CD4-positive, CD25-positive, alpha-beta regulatory T cell (primary cell): Measurements from ENCODE around the gene AAMP. TPM values are rescaled to one million over a fixed set of nuclear protein-coding genes. Genes with fewer than 3 reads are reported as not detected.

ENCODE experiments used
- ATAC-seq, 2 donors: fragments of 150-1000 bp; cut with Tn5 transposase; one replicate each; pipeline ENCODE4 v1.10.0; 2021; ENCODE audit warnings: low read depth in 2 of 2, moderate number of reproducible peaks in 2 of 2, moderate library complexity in 1 of 2
- DNase-seq, 3 donors: peaks; one replicate each; pipeline versions ENCODE4 v3.0.0 to v3.0.0-alpha.2; 2012 to 2022; ENCODE audit warnings: mixed read lengths in 1 of 3
- H3K27ac ChIP-seq: one replicate; pipeline ENCODE4 v1.7.0; 2013; ENCODE audit warnings: mild to moderate bottlenecking, low read length; ENCODE audit not compliant: insufficient read depth, poor library complexity, severe bottlenecking
- H3K27me3 ChIP-seq: one replicate; pipeline ENCODE4 v1.7.0; 2013; ENCODE audit warnings: low read length; ENCODE audit not compliant: control insufficient read depth, insufficient read depth
- H3K36me3 ChIP-seq: one replicate; pipeline ENCODE4 v1.7.0; 2013; ENCODE audit warnings: mild to moderate bottlenecking, low read length, moderate library complexity; ENCODE audit not compliant: control insufficient read depth, insufficient read depth
- H3K4me1 ChIP-seq: 2 replicates; pipeline ENCODE4 v1.7.0; 2013; ENCODE audit warnings: mild to moderate bottlenecking, low read length; ENCODE audit not compliant: insufficient read depth, control insufficient read depth, poor library complexity, severe bottlenecking
- H3K4me3 ChIP-seq: one replicate; pipeline ENCODE4 v1.7.0; 2013; ENCODE audit warnings: low read depth, mild to moderate bottlenecking, low read length, moderate library complexity
- H3K9me3 ChIP-seq, 2 experiments: 1 replicate in 1 of 2; 2 replicates in 1 of 2; pipeline ENCODE4 v1.7.0; 2013; ENCODE audit warnings: low read length in 2 of 2, mild to moderate bottlenecking in 1 of 2, moderate library complexity in 1 of 2; ENCODE audit not compliant: control insufficient read depth in 2 of 2
- H3K27ac Mint-ChIP-seq, 3 donors: one replicate each; pipeline ENCODE4 v1.8.0; 2020 to 2022; ENCODE audit warnings: mild to moderate bottlenecking in 3 of 3, mixed read lengths in 3 of 3, moderate library complexity in 2 of 3
- H3K27me3 Mint-ChIP-seq: one replicate; pipeline ENCODE4 v1.8.0; 2022; ENCODE audit warnings: mild to moderate bottlenecking, mixed read lengths
- H3K36me3 Mint-ChIP-seq: one replicate; pipeline ENCODE4 v1.8.0; 2020; ENCODE audit warnings: mixed read lengths
- H3K4me1 Mint-ChIP-seq, 4 donors: one replicate each; pipeline ENCODE4 v1.8.0; 2020 to 2022; ENCODE audit warnings: mixed read lengths in 4 of 4, mild to moderate bottlenecking in 1 of 4
- H3K4me3 Mint-ChIP-seq, 4 donors: one replicate each; pipeline ENCODE4 v1.8.0; 2020 to 2022; ENCODE audit warnings: mild to moderate bottlenecking in 4 of 4, mixed read lengths in 4 of 4, moderate library complexity in 3 of 4
- H3K9me3 Mint-ChIP-seq, 7 donors: one replicate each; pipeline ENCODE4 v1.8.0; 2020 to 2022; ENCODE audit warnings: mixed read lengths in 7 of 7, mild to moderate bottlenecking in 3 of 7, moderate library complexity in 2 of 7
- polyA plus RNA-seq, 4 donors: library from polyadenylated mRNA; unstranded; fragments of 300-500 nt; fragmentation: Illumina TruSeq; gene quantifications; one replicate each; pipeline ENCODE4 v1.2.3, GENCODE V29; 2021
- total RNA-seq: library from RNA; stranded (reverse); gene quantifications from one replicate; pipeline ENCODE4 v1.2.3, GENCODE V29; 2022

The AAMP gene
- total and polyA plus RNA-seq, 5 donors from 2014 or later: 55.8 to 92.2 (median 87.8) TPM

- H3K4me3 ChIP-seq: no peak overlapping the region
- peaks cover 6% of the 10 kb centered on the region for H3K4me1 ChIP-seq
- H3K27ac Mint-ChIP-seq: peak overlapping the region in 1 of 3 donors; percentile 62
- no peaks in the 10 kb centered on the region for H3K9me3 ChIP-seq
- ATAC-seq (no peak), DNase-seq (no peak)
- H3K36me3 ChIP-seq: no peaks in the 10 kb centered on the region
- no peak overlapping the region for H3K4me3 Mint-ChIP-seq
- H3K9me3 Mint-ChIP-seq: no peaks in the 10 kb centered on the region
- H3K27me3 ChIP-seq: no peaks in the 10 kb centered on the region
- peaks cover 4% of the 10 kb centered on the region for H3K27me3 Mint-ChIP-seq
- no peaks in the 10 kb centered on the region for H3K36me3 Mint-ChIP-seq
- H3K4me1 Mint-ChIP-seq: peaks cover 5 to 13% (median 7%) of the 10 kb centered on the region in 4 donors
- H3K27ac ChIP-seq: no peak overlapping the region
Measured at GRCh38 chr2:218300141-218300540, 30.2 kb upstream of the AAMP start.

GRCh38 chr2:218298314-218298875 lies 28.5 kb upstream of the AAMP start:
- Mint-ChIP-seq H3K27ac (no peak overlapping the region), H3K9me3 (no peaks in the 10 kb centered on the region), H3K4me3 (peak overlapping the region in 2 of 4 donors; percentile 38 to 41), H3K36me3 (no peaks in the 10 kb centered on the region), H3K27me3 (peaks cover 4% of the 10 kb centered on the region), H3K4me1 (peaks cover 6 to 29% (median 13%) of the 10 kb centered on the region in 4 donors)
- Histone ChIP-seq H3K4me3 (no peak overlapping the region), H3K27ac (no peak overlapping the region), H3K27me3 (no peaks in the 10 kb centered on the region), H3K9me3 (no peaks in the 10 kb centered on the region), H3K4me1 (peaks cover 11% of the 10 kb centered on the region), H3K36me3 (no peaks in the 10 kb centered on the region)
- no peak for DNase-seq
- no peak for ATAC-seq

- Histone ChIP-seq H3K27ac (no peak overlapping the region), H3K36me3 (no peaks in the 10 kb centered on the region), H3K27me3 (no peaks in the 10 kb centered on the region), H3K9me3 (no peaks in the 10 kb centered on the region), H3K4me3 (no peak overlapping the region), H3K4me1 (peaks cover 21% of the 10 kb centered on the region)
- ATAC-seq (no peak), DNase-seq (no peak)
- H3K27me3 Mint-ChIP-seq: peaks cover 4% of the 10 kb centered on the region
- peak overlapping the region in 1 of 4 donors; percentile 51 for H3K4me3 Mint-ChIP-seq
- H3K27ac Mint-ChIP-seq: no peak overlapping the region
- no peaks in the 10 kb centered on the region for H3K9me3 Mint-ChIP-seq
- H3K4me1 Mint-ChIP-seq: peaks cover 12 to 33% (median 18%) of the 10 kb centered on the region in 4 donors
- H3K36me3 Mint-ChIP-seq: no peaks in the 10 kb centered on the region
Measured at GRCh38 chr2:218296847-218297246, 26.9 kb upstream of the AAMP start.

- ATAC-seq: no peak
- Mint-ChIP-seq H3K9me3 (no peaks in the 10 kb centered on the region), H3K4me3 (peak overlapping the region in 1 of 4 donors; percentile 44), H3K27ac (peak overlapping the region in 2 of 3 donors; percentile 6 to 22), H3K4me1 (peaks cover 7 to 31% (median 13%) of the 10 kb centered on the region in 4 donors), H3K27me3 (no peaks in the 10 kb centered on the region), H3K36me3 (no peaks in the 10 kb centered on the region)
- H3K4me3 ChIP-seq: no peak overlapping the region
- no peaks in the 10 kb centered on the region for H3K36me3 ChIP-seq
- DNase-seq: no peak
- no peak overlapping the region for H3K27ac ChIP-seq
- no peaks in the 10 kb centered on the region for H3K9me3 ChIP-seq
- H3K4me1 ChIP-seq: peaks cover 23% of the 10 kb centered on the region
- no peaks in the 10 kb centered on the region for H3K27me3 ChIP-seq
Measured at GRCh38 chr2:218296200-218296599, 26.3 kb upstream of the AAMP start.

- Histone ChIP-seq H3K36me3 (no peaks in the 10 kb centered on the region), H3K9me3 (no peaks in the 10 kb centered on the region), H3K4me1 (peaks cover 31% of the 10 kb centered on the region), H3K4me3 (no peak overlapping the region), H3K27ac (peak overlapping the region; percentile 43), H3K27me3 (no peaks in the 10 kb centered on the region)
- DNase-seq (peak in 1 of 3 donors; percentile 24), ATAC-seq (no peak)
- Mint-ChIP-seq H3K36me3 (no peaks in the 10 kb centered on the region), H3K27ac (peak overlapping the region in 1 of 3 donors; percentile 24), H3K4me1 (peaks cover 5 to 41% (median 23%) of the 10 kb centered on the region in 4 donors), H3K9me3 (no peaks in the 10 kb centered on the region), H3K27me3 (no peaks in the 10 kb centered on the region), H3K4me3 (peak overlapping the region in 3 of 4 donors; percentile 19 to 89 (median 80))
Measured at GRCh38 chr2:218295029-218295428, 25.1 kb upstream of the AAMP start.

GRCh38 chr2:218294430-218295022 lies 24.6 kb upstream of the AAMP start:
- Histone ChIP-seq H3K4me1 (peaks cover 36% of the 10 kb centered on the region), H3K9me3 (no peaks in the 10 kb centered on the region), H3K4me3 (no peak overlapping the region), H3K36me3 (no peaks in the 10 kb centered on the region), H3K27ac (no peak overlapping the region), H3K27me3 (no peaks in the 10 kb centered on the region)
- Mint-ChIP-seq H3K27me3 (no peaks in the 10 kb centered on the region), H3K4me3 (peak overlapping the region in 3 of 4 donors; percentile 48 to 89 (median 80)), H3K4me1 (peaks cover 5 to 46% (median 28%) of the 10 kb centered on the region in 4 donors), H3K9me3 (no peaks in the 10 kb centered on the region), H3K36me3 (no peaks in the 10 kb centered on the region), H3K27ac (peak overlapping the region in 1 of 3 donors; percentile 82)
- no peak for ATAC-seq
- DNase-seq: no peak

- no peak for ATAC-seq
- H3K9me3 ChIP-seq: no peaks in the 10 kb centered on the region
- peak overlapping the region; percentile 10 for H3K27ac ChIP-seq
- H3K4me1 Mint-ChIP-seq: peaks cover 5 to 52% (median 33%) of the 10 kb centered on the region in 4 donors
- peaks cover 43% of the 10 kb centered on the region for H3K4me1 ChIP-seq
- H3K27me3 ChIP-seq: no peaks in the 10 kb centered on the region
- no peaks in the 10 kb centered on the region for H3K36me3 ChIP-seq
- no peaks in the 10 kb centered on the region for H3K9me3 Mint-ChIP-seq
- no peak overlapping the region for H3K4me3 ChIP-seq
- peak in 1 of 3 donors; percentile 35 for DNase-seq
- peak overlapping the region in 2 of 3 donors; percentile 82 to 96 for H3K27ac Mint-ChIP-seq
- H3K27me3 Mint-ChIP-seq: no peaks in the 10 kb centered on the region
- H3K36me3 Mint-ChIP-seq: peaks cover 3% of the 10 kb centered on the region
- peak overlapping the region in 2 of 4 donors; percentile 48 to 89 for H3K4me3 Mint-ChIP-seq
Measured at GRCh38 chr2:218293715-218294429, 23.9 kb upstream of the AAMP start.
